Spleen (tissue), 11 donors: ENCODE measurements around the gene SCP2. TPM values are rescaled to one million over a fixed set of nuclear protein-coding genes. Genes with fewer than 3 reads are reported as not detected.
A peak's percentile ranks its signal among the peaks of the same experiment; 100 is the strongest.
"Not testable (repeated sequence)": the region's sequence is repeated elsewhere in the genome, so short reads cannot be mapped to it uniquely, and the experiment has no call there.

Experiments
- DNase-seq: peaks from one replicate; pipeline ENCODE4 v3.0.0-alpha.2; 2020
- H3K27ac ChIP-seq, 8 donors: fragments of 200-600 bp; sonication (generic) in 7 of 8; 1 replicate in 4 of 8; 2 replicates in 4 of 8; pipeline versions ENCODE4 v1.5.0 to v1.8.0; 2016 to 2021; ENCODE audit warnings: inconsistent platforms in 4 of 8, mild to moderate bottlenecking in 4 of 8, moderate library complexity in 1 of 8
- H3K27me3 ChIP-seq, 7 donors: fragments of 200-600 bp; sonication (generic) in 6 of 7; replicated peaks in 1 of 7; 1 replicate in 4 of 7; 2 replicates in 3 of 7; pipeline versions ENCODE4 v1.5.0 to v1.8.0; 2016 to 2021; ENCODE audit warnings: inconsistent platforms in 3 of 7, mild to moderate bottlenecking in 1 of 7
- H3K36me3 ChIP-seq, 6 donors: fragments of 200-600 bp; sonication (generic) in 5 of 6; 1 replicate in 4 of 6; 2 replicates in 2 of 6; pipeline versions ENCODE4 v1.5.0 to v1.8.0; 2016 to 2021; ENCODE audit warnings: inconsistent platforms in 2 of 6
- H3K4me1 ChIP-seq, 6 donors: fragments of 200-600 bp; sonication (generic) in 5 of 6; 1 replicate in 3 of 6; 2 replicates in 3 of 6; pipeline versions ENCODE4 v1.5.0 to v1.8.0; 2016 to 2021; ENCODE audit warnings: inconsistent platforms in 3 of 6
- H3K4me3 ChIP-seq, 8 donors: fragments of 200-600 bp; sonication (generic) in 7 of 8; 1 replicate in 4 of 8; 2 replicates in 4 of 8; pipeline versions ENCODE4 v1.5.0 to v1.8.0; 2016 to 2021; ENCODE audit warnings: inconsistent platforms in 4 of 8, mild to moderate bottlenecking in 4 of 8, moderate library complexity in 2 of 8
- H3K9me3 ChIP-seq, 8 donors: fragments of 200-600 bp; sonication (generic) in 7 of 8; 1 replicate in 4 of 8; 2 replicates in 4 of 8; pipeline versions ENCODE4 v1.5.0 to v1.8.0; 2016 to 2021; ENCODE audit warnings: inconsistent platforms in 4 of 8
- POLR2A ChIP-seq, 3 donors: fragments of 450-650 bp; IDR thresholded peaks; one replicate each; pipeline ENCODE4 v1.5.1; 2017; ENCODE audit warnings: antibody characterized with exemption in 3 of 3, mild to moderate bottlenecking in 1 of 3
- POLR2AphosphoS5 ChIP-seq, 3 donors: sonication (generic); formaldehyde crosslinking; IDR thresholded peaks; one replicate each; pipeline ENCODE4 v1.5.1; 2017; ENCODE audit warnings: antibody characterized with exemption in 3 of 3
- WGBS, 5 donors: extraction: QIAGEN DNeasy Blood & Tissue Kit in 3 of 5; methylation state at CpG; one replicate each; pipeline versions ENCODE4 v1.1.5 to v1.1.7; 2013 to 2018; 5-methylcytosine and 5-hydroxymethylcytosine counted together
- intact Hi-C: fragments of 100-400 bp; cut with DNase I; formaldehyde crosslinking; loops from one replicate; pipeline ENCODE4 v1.15.0; 2023; ENCODE audit warnings: low total_unique reads
- polyA plus RNA-seq, 3 donors: library from polyadenylated mRNA; stranded (reverse); fragments of 200-250 nt; gene quantifications; one replicate each; pipeline ENCODE4 v1.2.1, GENCODE V29; 2013
- total RNA-seq, 7 donors: library from RNA; depleted of rRNA in 3 of 7; stranded (reverse); fragments of >200 nt in 3 of 7; fragmentation: NEBNext Ultra II Directional in 4 of 7; extraction: Animal tissue kit (Norgen Biotek cat#: 25700) in 4 of 7; gene quantifications; one replicate each; pipeline versions ENCODE4 v1.1.0 to v1.2.1, GENCODE V29; 2016 to 2021
- TF ChIP-seq, protein P1 (sequence below), 11 experiments: fragments of 200-600 bp in 7 of 11; fragments of 450-650 bp in 4 of 11; sonication (generic) in 4 of 11; IDR thresholded peaks in 8 of 11; conservative IDR thresholded peaks in 3 of 11; 1 replicate in 7 of 11; 2 replicates in 4 of 11; pipeline versions ENCODE4 v1.4.0 to v1.8.0; 2016 to 2021; ENCODE audit warnings: antibody characterized with exemption in 11 of 11, inconsistent platforms in 4 of 11, mild to moderate bottlenecking in 1 of 11
- donor health status: healthy with polysubstance abuse.
- donor health status: DM: no; HTN: no; CAD: no; lungs with moderate emphysema.
- donor health status: DM: no; HTN: no; CAD: no.
- donor health status: Bipolar disorder and iron deficiency.
- donor health status: healthy.
- donor health status: DM: no; HTN: no; CAD: no.
- donor health status: DM: yes; HTN: yes; CAD: no.

The SCP2 gene
- total and polyA plus RNA-seq, 10 donors: 69.4 to 105 (median 83.6) TPM

DNA sequence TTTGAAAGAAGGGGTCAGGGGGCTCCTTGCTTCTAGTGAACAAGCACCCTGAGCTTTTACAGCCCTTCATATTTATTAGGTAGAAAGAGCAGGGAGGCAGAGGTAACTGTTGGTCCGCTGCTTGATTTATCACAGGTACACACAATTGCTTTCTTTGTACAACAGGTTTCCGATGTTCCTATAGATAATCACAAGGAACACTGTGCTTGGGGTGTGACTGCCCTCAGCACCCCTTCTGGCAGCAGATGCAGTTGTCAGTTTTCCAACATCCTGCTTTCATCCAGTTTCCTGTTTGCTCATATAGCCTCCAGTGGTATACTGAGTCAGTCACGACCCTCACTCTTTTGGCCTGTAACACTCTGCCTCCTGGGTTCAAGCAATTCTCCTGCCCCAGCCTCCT, 40.6 kb downstream of the SCP2 start:
- H3K4me1 ChIP-seq: no peaks in the 10 kb centered on the region
- TF ChIP-seq, protein P1, sequence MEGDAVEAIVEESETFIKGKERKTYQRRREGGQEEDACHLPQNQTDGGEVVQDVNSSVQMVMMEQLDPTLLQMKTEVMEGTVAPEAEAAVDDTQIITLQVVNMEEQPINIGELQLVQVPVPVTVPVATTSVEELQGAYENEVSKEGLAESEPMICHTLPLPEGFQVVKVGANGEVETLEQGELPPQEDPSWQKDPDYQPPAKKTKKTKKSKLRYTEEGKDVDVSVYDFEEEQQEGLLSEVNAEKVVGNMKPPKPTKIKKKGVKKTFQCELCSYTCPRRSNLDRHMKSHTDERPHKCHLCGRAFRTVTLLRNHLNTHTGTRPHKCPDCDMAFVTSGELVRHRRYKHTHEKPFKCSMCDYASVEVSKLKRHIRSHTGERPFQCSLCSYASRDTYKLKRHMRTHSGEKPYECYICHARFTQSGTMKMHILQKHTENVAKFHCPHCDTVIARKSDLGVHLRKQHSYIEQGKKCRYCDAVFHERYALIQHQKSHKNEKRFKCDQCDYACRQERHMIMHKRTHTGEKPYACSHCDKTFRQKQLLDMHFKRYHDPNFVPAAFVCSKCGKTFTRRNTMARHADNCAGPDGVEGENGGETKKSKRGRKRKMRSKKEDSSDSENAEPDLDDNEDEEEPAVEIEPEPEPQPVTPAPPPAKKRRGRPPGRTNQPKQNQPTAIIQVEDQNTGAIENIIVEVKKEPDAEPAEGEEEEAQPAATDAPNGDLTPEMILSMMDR (IDR thresholded peaks at IDR 0.05 in 8 of 11, conservative IDR thresholded peaks at IDR 0.05 in 3 of 11): no peak
- no peak for TF ChIP-seq POLR2A (IDR thresholded peaks at IDR 0.05)
- TF ChIP-seq POLR2AphosphoS5 (IDR thresholded peaks at IDR 0.05): no peak
- H3K36me3 ChIP-seq: peaks cover 0 to 59% (median 6%) of the 10 kb centered on the region in 6 donors
- H3K4me3 ChIP-seq: no peak overlapping the region
- H3K27me3 ChIP-seq: no peaks in the 10 kb centered on the region
- intact Hi-C loops: no loop called here
- H3K9me3 ChIP-seq: no peaks in the 10 kb centered on the region
- DNase-seq: no peak
- WGBS, 5 donors: 86 to 93% (median 91%) methylated on average over 3 of the region's 3 CpGs
- H3K27ac ChIP-seq: no peak overlapping the region

DNA sequence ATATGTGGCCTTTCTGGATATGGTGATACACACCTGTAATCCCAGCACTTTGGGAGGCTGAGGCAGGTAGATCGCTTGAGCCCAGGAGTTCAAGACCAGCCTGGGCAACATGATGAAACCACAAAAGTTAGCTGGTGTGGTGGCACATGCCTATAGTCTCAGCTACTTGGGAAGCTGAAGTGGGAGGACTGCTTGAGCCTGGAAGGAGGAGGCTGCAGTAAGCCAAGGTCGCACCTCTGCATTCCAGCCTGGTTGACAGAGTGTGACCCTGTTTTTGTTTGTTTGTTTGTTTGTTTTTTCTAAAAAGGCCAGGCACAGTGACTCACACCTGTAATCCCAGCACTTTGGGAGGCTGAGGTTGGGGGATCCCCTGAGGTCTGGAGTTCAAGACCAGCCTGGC, 42.2 kb downstream of the SCP2 start:
- 86 to 97% (median 93%) methylated on average over 2 of the region's 2 CpGs for WGBS, 5 donors
- H3K9me3 ChIP-seq, H3K4me1 ChIP-seq, intact Hi-C loops, H3K4me3 ChIP-seq, H3K27me3 ChIP-seq, DNase-seq, H3K27ac ChIP-seq: not testable (repeated sequence)
- peaks cover 0 to 50% (median 6%) of the 10 kb centered on the region in 6 donors for H3K36me3 ChIP-seq

DNA sequence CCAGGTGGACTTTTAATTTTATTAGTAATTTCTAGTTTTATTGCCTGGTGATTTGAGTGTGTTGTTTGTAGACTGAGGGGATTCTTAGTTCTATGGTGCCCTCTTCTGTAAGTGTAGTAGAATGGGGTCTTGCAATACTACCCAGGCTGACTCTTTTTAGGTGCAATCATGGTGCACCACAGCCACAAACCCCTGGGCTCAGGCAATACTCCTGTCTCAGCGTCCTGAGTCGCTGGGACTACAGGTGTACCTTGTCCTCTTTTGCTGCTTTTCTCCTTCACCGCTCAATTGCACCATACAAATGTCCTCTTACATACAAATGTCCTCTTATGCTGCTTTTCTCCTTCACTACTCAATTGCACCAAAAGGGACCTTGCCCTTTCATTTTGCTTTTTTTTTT, 43.1 kb downstream of the SCP2 start:
- Histone ChIP-seq H3K9me3 (no peaks in the 10 kb centered on the region), H3K4me1 (no peaks in the 10 kb centered on the region), H3K27me3 (no peaks in the 10 kb centered on the region), H3K36me3 (peaks cover 0 to 47% (median 7%) of the 10 kb centered on the region in 6 donors), H3K4me3 (no peak overlapping the region), H3K27ac (no peak overlapping the region)
- 72 to 84% (median 81%) methylated on average over 3 of the region's 3 CpGs for WGBS, 5 donors
- no peak for DNase-seq
- no peak for TF ChIP-seq POLR2A (IDR thresholded peaks at IDR 0.05)
- TF ChIP-seq, protein P1 (IDR thresholded peaks at IDR 0.05 in 8 of 11, conservative IDR thresholded peaks at IDR 0.05 in 3 of 11): peak in 2 of 11 experiments; percentile 17 to 22
- intact Hi-C loops: no loop called here

DNA sequence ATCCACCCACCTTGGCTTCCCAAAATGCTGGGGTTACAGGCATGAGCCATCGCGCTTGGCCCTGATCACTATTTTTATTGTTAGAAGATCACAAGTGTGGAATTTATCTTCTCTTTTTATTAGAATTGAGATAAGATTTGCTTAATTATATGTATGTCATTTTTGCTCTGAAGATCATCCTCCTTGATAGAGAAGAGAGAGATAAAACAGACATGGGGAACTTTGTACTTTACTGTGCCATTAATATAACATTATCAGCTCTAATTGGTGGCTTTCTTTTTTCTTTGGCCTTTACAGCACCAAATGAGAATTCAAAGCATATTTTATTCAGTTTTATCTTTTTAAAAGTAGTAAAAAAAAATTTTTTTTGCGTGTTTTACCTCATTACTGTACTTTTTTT, 46.8 kb downstream of the SCP2 start:
- intact Hi-C loops: no loop called here
- no peak overlapping the region for H3K4me3 ChIP-seq
- no peaks in the 10 kb centered on the region for H3K4me1 ChIP-seq
- WGBS, 5 donors: 91 to 97% (median 96%) methylated on average over 3 of the region's 3 CpGs
- H3K36me3 ChIP-seq: peaks cover 0 to 60% (median 15%) of the 10 kb centered on the region in 6 donors
- no peak for DNase-seq
- no peak overlapping the region for H3K27ac ChIP-seq
- H3K27me3 ChIP-seq: no peaks in the 10 kb centered on the region
- no peaks in the 10 kb centered on the region for H3K9me3 ChIP-seq
- TF ChIP-seq, protein P1 (IDR thresholded peaks at IDR 0.05 in 8 of 11, conservative IDR thresholded peaks at IDR 0.05 in 3 of 11): no peak
- TF ChIP-seq POLR2AphosphoS5 (IDR thresholded peaks at IDR 0.05) (no peak), POLR2A (IDR thresholded peaks at IDR 0.05) (no peak)
